GM12878 (cell line): Measurements from ENCODE around the gene PCED1B. TPM values are rescaled to one million over a fixed set of nuclear protein-coding genes. Genes with fewer than 3 reads are reported as not detected.

ENCODE experiments used
- ATAC-seq: fragments of 200-7000 bp; cut with Tn5 transposase; 3 replicates; pipeline ENCODE4 v1.9.1; 2020; ENCODE audit warnings: mild to moderate bottlenecking, moderate library complexity
- BruUV-seq: library from RNA; stranded (reverse); fragments of 400-500 nt; replicated peaks from 2 replicates; lab custom pipeline; 2021; lab: Mats Ljungman, UMichigan
- CTCF ChIA-PET: fragments of 300-600 bp; sonication (Branson Sonifier 250); formaldehyde crosslinking; extraction: SDS; loops from one replicate; lab custom pipeline; 2021; ENCODE audit warnings: inconsistent platforms; lab: Yijun Ruan, JAX
- POLR2A ChIA-PET: fragments of 350-600 bp; formaldehyde crosslinking; extraction: SDS; loops from one replicate; lab custom pipeline; 2021; ENCODE audit warnings: inconsistent platforms; lab: Charles Lee
- RAD21 ChIA-PET: fragments of 300-600 bp; sonication (Branson Sonifier 250); formaldehyde crosslinking; loops from one replicate; lab custom pipeline; 2023; ENCODE audit warnings: antibody characterized with exemption; ENCODE audit not compliant: unreplicated experiment; lab: Charles Lee
- SMC1A ChIA-PET: fragments of 300-600 bp; sonication (Branson Sonifier 250); formaldehyde crosslinking; loops from one replicate; lab custom pipeline; 2023; ENCODE audit not compliant: unreplicated experiment, uncharacterized antibody; lab: Charles Lee
- DNase-seq: peaks from one replicate; pipeline ENCODE4 v3.0.0-alpha.2; 2011; ENCODE audit warnings: low read depth, low spot score
- FAIRE-seq: peaks from 3 replicates; lab custom pipeline; 2011; peaks lifted over from hg19 to GRCh38; lab: Jason Lieb, UNC
- H2AFZ ChIP-seq: 2 replicates; pipeline ENCODE4 v1.6.0; 2011; ENCODE audit warnings: low read depth, low read length, control low read depth; ENCODE audit not compliant: control insufficient read depth
- H3K27ac ChIP-seq: 2 replicates; pipeline ENCODE4 v1.5.1; 2011; ENCODE audit warnings: control low read depth; ENCODE audit not compliant: control insufficient read depth, insufficient read depth
- H3K27me3 ChIP-seq, 2 experiments: replicated peaks in 1 of 2; 2 replicates each; pipeline versions ENCODE4 v1.6.0 to v1.6.1; 2011; ENCODE audit warnings: low read length in 1 of 2; ENCODE audit not compliant: control insufficient read depth in 2 of 2, insufficient read depth in 2 of 2
- H3K36me3 ChIP-seq, 2 experiments: 2 replicates each; pipeline ENCODE4 v1.5.1; 2011; ENCODE audit warnings: low read length in 1 of 2; ENCODE audit not compliant: control insufficient read depth in 2 of 2, insufficient read depth in 2 of 2
- H3K4me1 ChIP-seq: 2 replicates; pipeline ENCODE4 v1.6.1; 2011; ENCODE audit warnings: mild to moderate bottlenecking, low read length, moderate library complexity, mixed read lengths; ENCODE audit not compliant: control insufficient read depth, insufficient read depth
- H3K4me2 ChIP-seq: 2 replicates; pipeline ENCODE4 v1.6.0; 2011; ENCODE audit warnings: control low read depth; ENCODE audit not compliant: control insufficient read depth, insufficient read depth
- H3K4me3 ChIP-seq: fragments of 200-600 bp; sonication (generic); 2 replicates; pipeline ENCODE4 v1.5.1; 2016
- H3K79me2 ChIP-seq: 2 replicates; pipeline ENCODE4 v1.6.0; 2011; ENCODE audit warnings: low read length; ENCODE audit not compliant: control insufficient read depth, insufficient read depth
- H3K9ac ChIP-seq: 2 replicates; pipeline ENCODE4 v1.8.0; 2011; ENCODE audit warnings: low read length, control low read depth, mixed read lengths; ENCODE audit not compliant: control insufficient read depth, insufficient read depth
- H3K9me3 ChIP-seq: replicated peaks from 3 replicates; pipeline ENCODE4 v1.5.1; 2011; ENCODE audit warnings: mild to moderate bottlenecking, low read length; ENCODE audit not compliant: control insufficient read depth, insufficient read depth
- H4K20me1 ChIP-seq: 2 replicates; pipeline ENCODE4 v1.6.0; 2011; ENCODE audit not compliant: control insufficient read depth, insufficient read depth
- KLF5 ChIP-seq: fragments of 450-650 bp; IDR thresholded peaks from 2 replicates; pipeline ENCODE4 v1.6.1; 2014; ENCODE audit warnings: mild to moderate bottlenecking; ENCODE audit not compliant: partially characterized antibody
- WGBS: methylation state at CpG from one replicate; pipeline ENCODE4 v1.1.6; 2016; ENCODE audit warnings: low lambda C conversion rate; ENCODE audit not compliant: insufficient replicate concordance, insufficient coverage; ENCODE audit errors: missing lambda C conversion rate; 5-methylcytosine and 5-hydroxymethylcytosine counted together
- in situ Hi-C: fragments of 300-500 bp; cut with MboI; formaldehyde crosslinking; loops from 9 replicates; pipeline ENCODE4 v1.14.3; 2018; ENCODE audit warnings: mixed read lengths
- intact Hi-C: fragments of 100-400 bp; cut with micrococcal nuclease; formaldehyde crosslinking; loops from one replicate; pipeline ENCODE4 v1.14.2; 2022; ENCODE audit not compliant: unreplicated experiment
- polyA plus RNA-seq, 11 experiments: library from polyadenylated mRNA; depleted of rRNA in 4 of 11; unstranded in 6 of 11; stranded (reverse) in 5 of 11; fragments of >200 nt; fragmentation: Nextera tagmentation in 4 of 11; fragmentation: Illumina TruSeq in 1 of 11; extraction: Ambion mirVana in 4 of 11; extraction: Trizol in 1 of 11; gene quantifications; 1 replicate in 1 of 11; 2 replicates in 10 of 11; pipeline versions ENCODE4 v1.2.1 to v1.2.3, GENCODE V29; 2011 to 2016; ENCODE audit warnings: inconsistent platforms in 2 of 11, missing spikeins in 2 of 11, low read depth in 1 of 11
- total RNA-seq, 4 experiments: library from RNA; depleted of rRNA in 3 of 4; stranded (reverse); fragments of >200 nt in 3 of 4; fragmentation: Illumina TruSeq in 1 of 4; extraction: Trizol in 1 of 4; gene quantifications; 2 replicates each; pipeline versions ENCODE4 v1.2.1 to v1.2.3, GENCODE V29; 2013 to 2021
- TF ChIP-seq, protein P1 (sequence below): IDR thresholded peaks from 2 replicates; pipeline ENCODE4 v1.6.1; 2012; ENCODE audit warnings: mild to moderate bottlenecking, low read depth, low read length

Gene PCED1B
- total and polyA plus RNA-seq, 10 of the 15 experiments (the other 5 are each of a cell fraction or from before 2014, with no cell fraction given), result 0.80 to 8.8 (median 3.0) TPM

DNA sequence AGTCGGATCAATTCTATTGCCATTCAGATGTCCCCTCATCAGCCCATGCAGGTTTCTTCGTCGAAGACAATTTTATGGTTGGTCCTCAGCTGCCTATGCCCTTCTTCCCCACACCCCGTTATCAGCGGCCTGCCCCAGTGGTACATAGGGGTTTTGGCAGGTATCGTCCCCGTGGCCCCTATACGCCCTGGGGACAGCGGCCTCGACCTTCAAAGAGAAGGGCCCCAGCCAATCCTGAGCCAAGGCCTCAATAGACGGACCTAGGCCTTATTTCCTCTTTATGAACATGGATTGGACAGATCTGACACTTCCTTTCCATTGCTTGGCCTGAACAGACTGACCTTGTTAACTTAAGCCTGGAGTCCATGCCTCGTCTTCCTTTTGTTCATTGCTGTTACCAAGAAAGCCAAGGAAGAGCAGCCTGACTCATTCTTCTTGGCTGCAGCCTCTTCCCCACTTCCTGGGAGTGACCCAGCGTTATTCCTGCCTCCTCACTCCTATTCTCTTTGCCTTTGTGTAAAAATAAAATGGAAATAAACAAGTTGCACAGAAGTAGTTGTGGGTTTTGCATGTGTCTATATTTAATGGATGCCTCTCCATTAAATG, 156.8 kb downstream of the PCED1B start (continued):
- TF ChIP-seq, protein P1, sequence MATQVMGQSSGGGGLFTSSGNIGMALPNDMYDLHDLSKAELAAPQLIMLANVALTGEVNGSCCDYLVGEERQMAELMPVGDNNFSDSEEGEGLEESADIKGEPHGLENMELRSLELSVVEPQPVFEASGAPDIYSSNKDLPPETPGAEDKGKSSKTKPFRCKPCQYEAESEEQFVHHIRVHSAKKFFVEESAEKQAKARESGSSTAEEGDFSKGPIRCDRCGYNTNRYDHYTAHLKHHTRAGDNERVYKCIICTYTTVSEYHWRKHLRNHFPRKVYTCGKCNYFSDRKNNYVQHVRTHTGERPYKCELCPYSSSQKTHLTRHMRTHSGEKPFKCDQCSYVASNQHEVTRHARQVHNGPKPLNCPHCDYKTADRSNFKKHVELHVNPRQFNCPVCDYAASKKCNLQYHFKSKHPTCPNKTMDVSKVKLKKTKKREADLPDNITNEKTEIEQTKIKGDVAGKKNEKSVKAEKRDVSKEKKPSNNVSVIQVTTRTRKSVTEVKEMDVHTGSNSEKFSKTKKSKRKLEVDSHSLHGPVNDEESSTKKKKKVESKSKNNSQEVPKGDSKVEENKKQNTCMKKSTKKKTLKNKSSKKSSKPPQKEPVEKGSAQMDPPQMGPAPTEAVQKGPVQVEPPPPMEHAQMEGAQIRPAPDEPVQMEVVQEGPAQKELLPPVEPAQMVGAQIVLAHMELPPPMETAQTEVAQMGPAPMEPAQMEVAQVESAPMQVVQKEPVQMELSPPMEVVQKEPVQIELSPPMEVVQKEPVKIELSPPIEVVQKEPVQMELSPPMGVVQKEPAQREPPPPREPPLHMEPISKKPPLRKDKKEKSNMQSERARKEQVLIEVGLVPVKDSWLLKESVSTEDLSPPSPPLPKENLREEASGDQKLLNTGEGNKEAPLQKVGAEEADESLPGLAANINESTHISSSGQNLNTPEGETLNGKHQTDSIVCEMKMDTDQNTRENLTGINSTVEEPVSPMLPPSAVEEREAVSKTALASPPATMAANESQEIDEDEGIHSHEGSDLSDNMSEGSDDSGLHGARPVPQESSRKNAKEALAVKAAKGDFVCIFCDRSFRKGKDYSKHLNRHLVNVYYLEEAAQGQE, result no peak

GRCh38 chr12:47237751-47238211, 158.4 kb downstream of the PCED1B start:
- ChIA-PET CTCF (interaction anchor here (0.6 kb wide), 1 partner anchor 529 kb away, joined by 3 read pairs; no protein-coding TSS in a partner anchor), RAD21 (no interaction called here), POLR2A (no interaction called here), SMC1A (interaction anchor here (1.1 kb wide), 1 partner anchor 30 kb away, joined by 3 read pairs; no protein-coding TSS in a partner anchor)
- Histone ChIP-seq H3K4me2 (no peak overlapping the region), H3K9me3 (no peaks in the 10 kb centered on the region), H2AFZ (no peak overlapping the region), H4K20me1 (no peaks in the 10 kb centered on the region), H3K27ac (no peak overlapping the region), H3K4me1 (no peaks in the 10 kb centered on the region), H3K27me3 (no peaks in the 10 kb centered on the region), H3K9ac (no peak overlapping the region), H3K4me3 (no peak overlapping the region), H3K79me2 (no peaks in the 10 kb centered on the region), H3K36me3 (no peaks in the 10 kb centered on the region)
- 23% methylated on average over 1 of the region's 1 CpG for WGBS
- FAIRE-seq (no peak), ATAC-seq (no peak), DNase-seq (no peak)
- intact Hi-C loops, result no loop called here
- no TSS peak for BruUV-seq
- no peak for TF ChIP-seq KLF5
- in situ Hi-C loops, result no loop called here
